Ramos (cell line): Measurements from ENCODE around the gene BDH2.

Source experiments
- in situ Hi-C: fragments of 300-500 bp; cut with MboI; formaldehyde crosslinking; loops from one replicate; pipeline ENCODE4 v1.14.3; 2022; ENCODE audit warnings: low sequenced_read_pairs; ENCODE audit not compliant: unreplicated experiment

BDH2 gene

GRCh38 chr4:103036169-103036568, 63.5 kb downstream of the BDH2 start:
- in situ Hi-C loops = no loop called here

- in situ Hi-C loops = no loop called here
These were observed 67.1 kb downstream of the BDH2 start for GRCh38 chr4:103032574-103032973.

- in situ Hi-C loops = no loop called here
These were observed 68.8 kb downstream of the BDH2 start for GRCh38 chr4:103030791-103031190.

DNA sequence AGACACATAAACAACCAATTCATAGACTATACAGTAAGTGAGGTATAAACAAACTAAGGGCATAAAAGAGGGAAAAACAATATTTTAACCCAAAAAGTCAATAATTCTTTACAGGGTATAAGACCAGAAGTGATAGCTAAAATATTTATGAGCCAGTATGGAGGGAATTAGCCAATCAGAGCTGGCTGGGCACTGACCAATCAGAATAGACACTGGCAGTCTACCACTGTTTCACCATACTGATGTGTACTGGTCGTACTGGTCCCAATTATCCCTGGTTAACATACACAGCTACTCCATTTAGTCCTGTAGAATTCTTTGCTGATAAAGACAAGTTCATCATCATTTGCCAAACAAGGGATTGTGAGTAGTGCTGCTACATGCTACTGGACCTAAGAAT, 70.3 kb downstream of the BDH2 start:
- in situ Hi-C loops = no loop called here
